ENCODE results near the gene CYB5R3. TPM values are rescaled to one million over a fixed set of nuclear protein-coding genes. Genes with fewer than 3 reads are reported as not detected.
"Not testable (repeated sequence)": the region's sequence is repeated elsewhere in the genome, so short reads cannot be mapped to it uniquely, and the experiment has no call there.

CYB5R3 gene
- total and polyA plus RNA-seq, 2 donors (not counting 1 experiment from before 2014, with no cell fraction given): 82.1 to 298 TPM

DNA sequence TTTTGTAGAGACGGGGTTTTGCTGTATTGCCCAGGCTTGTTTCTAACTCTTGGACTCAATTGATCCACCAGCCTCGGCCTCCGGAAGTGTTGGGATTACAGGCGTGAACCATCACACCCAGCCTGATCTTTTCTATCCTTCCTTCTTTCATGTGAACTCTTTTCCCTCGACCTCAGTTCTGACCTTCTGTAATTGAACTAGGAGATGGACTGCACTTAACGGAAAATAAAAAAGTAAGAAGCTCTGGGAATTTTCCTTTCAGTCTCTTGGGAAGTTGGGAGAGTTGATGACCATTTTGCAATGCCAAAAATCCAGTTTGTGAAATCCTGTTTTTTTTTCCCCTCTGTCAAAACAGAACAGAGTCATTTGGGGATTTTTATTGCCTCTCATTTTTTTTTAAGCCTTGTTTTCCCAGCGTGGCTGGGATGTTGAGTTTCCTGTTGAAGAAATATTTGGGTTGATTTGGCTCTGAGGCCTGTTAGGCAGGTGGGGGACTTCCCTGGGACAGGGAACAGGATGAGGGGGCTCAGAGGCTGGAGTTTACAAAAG lies 26.9 kb upstream of the CYB5R3 start:
- H3K4me1 ChIP-seq (ENCODE audit: control insufficient read depth, extremely low read depth, insufficient read depth, low read length): peaks cover 8% of the 10 kb centered on the region
- H3K36me3 ChIP-seq (ENCODE audit: control insufficient read depth, insufficient read depth, low read length): no peaks in the 10 kb centered on the region
- H3K4me2 ChIP-seq (ENCODE audit: extremely low read depth, insufficient read depth, low read length): no peak overlapping the region
- no peak overlapping the region for H3K9ac ChIP-seq (ENCODE audit: insufficient read depth, low read length)
- H3K9me3 ChIP-seq (ENCODE audit: control insufficient read depth, insufficient read depth, low read depth, low read length): no peaks in the 10 kb centered on the region
- TF ChIP-seq CTCF (conservative IDR thresholded peaks at IDR 0.05 in 1 of 2, IDR thresholded peaks at IDR 0.05 in 1 of 2; ENCODE audit: low read depth in 1 of 2, low read length in 2 of 2): no peak
- TF ChIP-seq EZH2 (IDR thresholded peaks at IDR 0.05; ENCODE audit: low read length, missing control alignments): no peak
- no peak overlapping the region for H2AFZ ChIP-seq (ENCODE audit: low read length)
- no peaks in the 10 kb centered on the region for H3K27me3 ChIP-seq (ENCODE audit: control insufficient read depth, insufficient read depth, low read length)
- no peaks in the 10 kb centered on the region for H3K79me2 ChIP-seq (ENCODE audit: control insufficient read depth, insufficient read depth, low read length)
- H3K4me3 ChIP-seq (replicated peaks in 1 of 4; ENCODE audit: control extremely low read depth in 1 of 4, insufficient read depth in 1 of 4, low read depth in 3 of 4, low read length in 4 of 4): no peak overlapping the region
- no peak overlapping the region for H3K27ac ChIP-seq (ENCODE audit: insufficient read depth, low read length)
- H4K20me1 ChIP-seq (ENCODE audit: control insufficient read depth, extremely low read depth, insufficient read depth, low read length): no peaks in the 10 kb centered on the region
- DNase-seq (ENCODE audit: low read depth in 2 of 2): peak in 1 of 2 donors; percentile 45

- no peak for TF ChIP-seq EZH2 (IDR thresholded peaks at IDR 0.05; ENCODE audit: low read length, missing control alignments)
- no peak for TF ChIP-seq CTCF (conservative IDR thresholded peaks at IDR 0.05 in 1 of 2, IDR thresholded peaks at IDR 0.05 in 1 of 2; ENCODE audit: low read depth in 1 of 2, low read length in 2 of 2)
- H3K79me2 ChIP-seq (ENCODE audit: control insufficient read depth, insufficient read depth, low read length): no peaks in the 10 kb centered on the region
- no peak overlapping the region for H3K4me3 ChIP-seq (replicated peaks in 1 of 4; ENCODE audit: control extremely low read depth in 1 of 4, insufficient read depth in 1 of 4, low read depth in 3 of 4, low read length in 4 of 4)
- DNase-seq (ENCODE audit: low read depth in 2 of 2): peak; percentile 33 to 41
- H3K36me3 ChIP-seq (ENCODE audit: control insufficient read depth, insufficient read depth, low read length): no peaks in the 10 kb centered on the region
- H3K9me3 ChIP-seq (ENCODE audit: control insufficient read depth, insufficient read depth, low read depth, low read length): no peaks in the 10 kb centered on the region
- no peak overlapping the region for H3K9ac ChIP-seq (ENCODE audit: insufficient read depth, low read length)
- H2AFZ ChIP-seq (ENCODE audit: low read length): no peak overlapping the region
- no peak overlapping the region for H3K27ac ChIP-seq (ENCODE audit: insufficient read depth, low read length)
- no peak overlapping the region for H3K4me2 ChIP-seq (ENCODE audit: extremely low read depth, insufficient read depth, low read length)
- H4K20me1 ChIP-seq (ENCODE audit: control insufficient read depth, extremely low read depth, insufficient read depth, low read length): no peaks in the 10 kb centered on the region
- no peaks in the 10 kb centered on the region for H3K4me1 ChIP-seq (ENCODE audit: control insufficient read depth, extremely low read depth, insufficient read depth, low read length)
- no peaks in the 10 kb centered on the region for H3K27me3 ChIP-seq (ENCODE audit: control insufficient read depth, insufficient read depth, low read length)
Observed at GRCh38 chr22:42673898-42674401, 24.8 kb upstream of the CYB5R3 start.

GRCh38 chr22:42673071-42673470 lies 23.9 kb upstream of the CYB5R3 start:
- not testable (repeated sequence) for H3K9me3 ChIP-seq (ENCODE audit: control insufficient read depth, insufficient read depth, low read depth, low read length); DNase-seq (ENCODE audit: low read depth in 2 of 2); H3K4me2 ChIP-seq (ENCODE audit: extremely low read depth, insufficient read depth, low read length); H4K20me1 ChIP-seq (ENCODE audit: control insufficient read depth, extremely low read depth, insufficient read depth, low read length); H3K4me1 ChIP-seq (ENCODE audit: control insufficient read depth, extremely low read depth, insufficient read depth, low read length); H3K9ac ChIP-seq (ENCODE audit: insufficient read depth, low read length); H3K27me3 ChIP-seq (ENCODE audit: control insufficient read depth, insufficient read depth, low read length); H3K79me2 ChIP-seq (ENCODE audit: control insufficient read depth, insufficient read depth, low read length); H3K36me3 ChIP-seq (ENCODE audit: control insufficient read depth, insufficient read depth, low read length); H2AFZ ChIP-seq (ENCODE audit: low read length); H3K4me3 ChIP-seq (replicated peaks in 1 of 4; ENCODE audit: control extremely low read depth in 1 of 4, insufficient read depth in 1 of 4, low read depth in 3 of 4, low read length in 4 of 4); H3K27ac ChIP-seq (ENCODE audit: insufficient read depth, low read length)
